ENCODE results near the gene DCUN1D1. TPM values are rescaled to one million over a fixed set of nuclear protein-coding genes. Genes with fewer than 3 reads are reported as not detected.

The DCUN1D1 gene
- total and polyA plus RNA-seq, 2 of the 13 experiments (the other 11 are each of a cell fraction or from before 2014, with no cell fraction given): 10.5 to 39.7 TPM

DNA sequence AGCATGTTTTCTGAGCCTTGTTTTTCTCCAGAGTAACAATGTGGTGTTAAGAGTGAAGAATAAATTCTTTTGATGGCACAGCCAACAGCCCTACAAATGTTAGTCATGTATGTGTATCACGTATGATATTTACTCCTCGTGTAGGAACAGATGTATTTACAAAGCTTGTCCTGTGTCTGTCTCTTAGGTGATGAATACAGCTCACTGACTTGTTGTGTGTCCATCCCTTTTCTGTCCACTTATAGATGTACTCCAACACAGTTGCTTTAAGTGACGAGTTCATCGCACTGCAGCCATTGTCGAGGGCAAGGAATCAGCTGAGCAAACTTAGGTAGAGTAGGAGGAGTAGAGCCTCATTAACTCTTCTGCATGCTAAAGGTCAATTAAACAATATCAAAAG is 78.1 kb downstream of the DCUN1D1 start:
- no peak overlapping the region for H2AFZ ChIP-seq (ENCODE audit: low read length)
- H3K4me2 ChIP-seq (ENCODE audit: low read depth, low read length): no peak overlapping the region
- no peak for ATAC-seq
- intact Hi-C loops (cut with micrococcal nuclease; ENCODE audit: unreplicated experiment): loop anchor here (10.0 kb wide), 1 partner anchor 187 kb away; no protein-coding TSS in a partner anchor
- ChIA-PET CTCF (ENCODE audit: low intra/inter-chr PET ratio, low total read pairs) (no interaction called here), POLR2A (no interaction called here)
- BruUV-seq (replicated peaks): no TSS peak
- H3K9me3 ChIP-seq (ENCODE audit: low read length): no peaks in the 10 kb centered on the region
- no peaks in the 10 kb centered on the region for H3K27me3 ChIP-seq (ENCODE audit: control insufficient read depth in 1 of 2, insufficient read depth in 2 of 2, low read length in 2 of 2)
- in situ Hi-C loops (cut with HindIII; ENCODE audit: extremely low pct_ligation_motif_present, low pct_unique_long_range_greater_than_20kb): no loop called here
- H4K20me1 ChIP-seq (ENCODE audit: insufficient read depth, low read length): no peaks in the 10 kb centered on the region
- DNase-seq (ENCODE audit: low spot score): no peak
- H3K4me3 ChIP-seq (replicated peaks in 1 of 3; ENCODE audit: insufficient read depth in 1 of 3, low read depth in 2 of 3, low read length in 3 of 3): no peak overlapping the region
- no peak for FAIRE-seq
- WGBS (ENCODE audit: low lambda C conversion rate): 93% methylated on average over 5 of the region's 5 CpGs
- no peak overlapping the region for H3K27ac ChIP-seq (ENCODE audit: extremely low read length, insufficient read depth, low read length)
- no peak for TF ChIP-seq ZNF3 (CRISPR knock-in tag; IDR thresholded peaks at IDR 0.05)
- no peak for TF ChIP-seq ARID4A (CRISPR knock-in tag; IDR thresholded peaks at IDR 0.05; ENCODE audit: borderline replicate concordance)
- no peak for TF ChIP-seq U2AF2 (IDR thresholded peaks at IDR 0.05; ENCODE audit: low read depth, low read length)
- TF ChIP-seq ZFP36L2 (CRISPR knock-in tag; IDR thresholded peaks at IDR 0.05): no peak
- TF ChIP-seq TCF12 (IDR thresholded peaks at IDR 0.05): no peak
- TF ChIP-seq TCF12 (CRISPR knock-in tag; IDR thresholded peaks at IDR 0.05): no peak
- no peak for TF ChIP-seq MATR3 (CRISPR knock-in tag; IDR thresholded peaks at IDR 0.05)
- no peak for TF ChIP-seq XRCC5 (optimal IDR thresholded peaks at IDR 0.05; ENCODE audit: low read length)
- TF ChIP-seq ZNF274 (CRISPR knock-in tag; IDR thresholded peaks at IDR 0.05): no peak
- TF ChIP-seq ZBTB42 (CRISPR knock-in tag; IDR thresholded peaks at IDR 0.05): no peak
- TF ChIP-seq, protein P1, sequence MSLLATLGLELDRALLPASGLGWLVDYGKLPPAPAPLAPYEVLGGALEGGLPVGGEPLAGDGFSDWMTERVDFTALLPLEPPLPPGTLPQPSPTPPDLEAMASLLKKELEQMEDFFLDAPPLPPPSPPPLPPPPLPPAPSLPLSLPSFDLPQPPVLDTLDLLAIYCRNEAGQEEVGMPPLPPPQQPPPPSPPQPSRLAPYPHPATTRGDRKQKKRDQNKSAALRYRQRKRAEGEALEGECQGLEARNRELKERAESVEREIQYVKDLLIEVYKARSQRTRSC (CRISPR knock-in tag; IDR thresholded peaks at IDR 0.05; ENCODE audit: low read depth): no peak
- TF ChIP-seq ZNF513 (CRISPR knock-in tag; conservative IDR thresholded peaks at IDR 0.05): no peak
- TF ChIP-seq, protein P2, sequence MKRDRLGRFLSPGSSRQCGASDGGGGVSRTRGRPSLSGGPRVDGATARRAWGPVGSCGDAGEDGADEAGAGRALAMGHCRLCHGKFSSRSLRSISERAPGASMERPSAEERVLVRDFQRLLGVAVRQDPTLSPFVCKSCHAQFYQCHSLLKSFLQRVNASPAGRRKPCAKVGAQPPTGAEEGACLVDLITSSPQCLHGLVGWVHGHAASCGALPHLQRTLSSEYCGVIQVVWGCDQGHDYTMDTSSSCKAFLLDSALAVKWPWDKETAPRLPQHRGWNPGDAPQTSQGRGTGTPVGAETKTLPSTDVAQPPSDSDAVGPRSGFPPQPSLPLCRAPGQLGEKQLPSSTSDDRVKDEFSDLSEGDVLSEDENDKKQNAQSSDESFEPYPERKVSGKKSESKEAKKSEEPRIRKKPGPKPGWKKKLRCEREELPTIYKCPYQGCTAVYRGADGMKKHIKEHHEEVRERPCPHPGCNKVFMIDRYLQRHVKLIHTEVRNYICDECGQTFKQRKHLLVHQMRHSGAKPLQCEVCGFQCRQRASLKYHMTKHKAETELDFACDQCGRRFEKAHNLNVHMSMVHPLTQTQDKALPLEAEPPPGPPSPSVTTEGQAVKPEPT (CRISPR knock-in tag; IDR thresholded peaks at IDR 0.05; ENCODE audit: low read depth): no peak
- TF ChIP-seq ZNF557 (CRISPR knock-in tag; IDR thresholded peaks at IDR 0.05): no peak
- TF ChIP-seq SIN3B (IDR thresholded peaks at IDR 0.05; ENCODE audit: low read length): no peak
- no peaks in the 10 kb centered on the region for H3K4me1 ChIP-seq (ENCODE audit: insufficient read depth, low read length)
- no peak overlapping the region for H3K9ac ChIP-seq (ENCODE audit: insufficient read depth, low read depth, low read length)
- peaks cover 1 to 5% of the 10 kb centered on the region in 2 experiments; a peak in 1 of 5 replicates for H3K36me3 ChIP-seq (replicated peaks in 1 of 2; ENCODE audit: control insufficient read depth in 1 of 2, insufficient read depth in 2 of 2, low read length in 2 of 2)
- H3K79me2 ChIP-seq (ENCODE audit: insufficient read depth, low read length): no peaks in the 10 kb centered on the region
